Neural cell (in vitro differentiated cells): ENCODE measurements around the gene TMEM121. TPM values are rescaled to one million over a fixed set of nuclear protein-coding genes. Genes with fewer than 3 reads are reported as not detected.

Source experiments
- H2AFZ ChIP-seq: fragments of 200-600, 300-800 bp; sonication (generic), shearing (Covaris generic); 2 replicates; pipeline ENCODE4 v1.6.0; 2014; ENCODE audit warnings: low read depth, mild to moderate bottlenecking, antibody characterized with exemption, low read length, moderate library complexity
- H3F3A ChIP-seq: fragments of 200-600 bp; shearing (Covaris generic); 2 replicates; pipeline ENCODE4 v1.6.1; 2016; ENCODE audit warnings: mild to moderate bottlenecking, moderate library complexity, mixed read lengths, antibody characterized with exemption, low read length; ENCODE audit not compliant: insufficient read depth, poor library complexity, severe bottlenecking
- H3K27ac ChIP-seq: fragments of 200-600, 300-800 bp; sonication (generic), shearing (Covaris generic); 2 replicates; pipeline ENCODE4 v1.5.1; 2014; ENCODE audit warnings: mild to moderate bottlenecking, low read length, moderate library complexity
- H3K27me3 ChIP-seq: fragments of 300-800, 200-600 bp; sonication (generic), shearing (Covaris generic); 2 replicates; pipeline ENCODE4 v1.6.0; 2014; ENCODE audit warnings: mild to moderate bottlenecking, low read depth, low read length, moderate library complexity; ENCODE audit not compliant: insufficient read depth
- H3K36me3 ChIP-seq: fragments of 300-800, 200-600 bp; sonication (generic), shearing (Covaris generic); 2 replicates; pipeline ENCODE4 v1.5.1; 2014; ENCODE audit warnings: mild to moderate bottlenecking, antibody characterized with exemption, low read length, moderate library complexity; ENCODE audit not compliant: insufficient read depth
- H3K4me2 ChIP-seq: fragments of 300-800, 200-600 bp; sonication (generic), shearing (Covaris generic); 2 replicates; pipeline ENCODE4 v1.6.0; 2014; ENCODE audit warnings: mild to moderate bottlenecking, low read length
- H3K4me3 ChIP-seq: fragments of 300-800, 200-600 bp; sonication (generic), shearing (Covaris generic); 2 replicates; pipeline ENCODE4 v1.5.1; 2014; ENCODE audit warnings: mild to moderate bottlenecking, low read length, moderate library complexity
- H3K79me2 ChIP-seq: fragments of 200-600 bp; shearing (Covaris generic); replicated peaks from 2 replicates; pipeline ENCODE4 v1.6.0; 2014; ENCODE audit warnings: mild to moderate bottlenecking, low read length, moderate library complexity; ENCODE audit not compliant: insufficient read depth
- H3K9ac ChIP-seq: fragments of 300-800, 200-600 bp; sonication (generic), shearing (Covaris generic); 2 replicates; pipeline ENCODE4 v1.6.1; 2016; ENCODE audit warnings: mild to moderate bottlenecking, low read length, mixed read lengths
- H3K9me2 ChIP-seq: fragments of 200-600 bp; shearing (Covaris generic); 2 replicates; pipeline ENCODE4 v1.6.1; 2016; ENCODE audit warnings: mild to moderate bottlenecking, low read length, mixed read lengths; ENCODE audit not compliant: insufficient read depth
- H3K9me3 ChIP-seq: fragments of 200-600, 300-800 bp; sonication (generic), shearing (Covaris generic); 2 replicates; pipeline ENCODE4 v1.6.1; 2016; ENCODE audit warnings: mild to moderate bottlenecking, mixed run types, low read length, moderate library complexity, mixed read lengths
- H4K20me1 ChIP-seq: fragments of 200-600 bp; shearing (Covaris generic); 2 replicates; pipeline ENCODE4 v1.6.1; 2016; ENCODE audit warnings: mild to moderate bottlenecking, mixed run types; ENCODE audit not compliant: insufficient read depth
- EP300 ChIP-seq: fragments of 450-650 bp; conservative IDR thresholded peaks from 2 replicates; pipeline ENCODE4 v1.6.1; 2014; ENCODE audit warnings: antibody characterized with exemption, mild to moderate bottlenecking, moderate library complexity; ENCODE audit not compliant: poor library complexity, severe bottlenecking
- EZH2 ChIP-seq: fragments of 200-600, 300-800 bp; shearing (Covaris generic), sonication (generic); IDR thresholded peaks from 2 replicates; pipeline ENCODE4 v1.6.1; 2014; ENCODE audit warnings: antibody characterized with exemption, low read length, borderline replicate concordance, mild to moderate bottlenecking; ENCODE audit not compliant: insufficient read depth, poor library complexity, severe bottlenecking
- POLR2AphosphoS5 ChIP-seq: IDR thresholded peaks from 2 replicates; pipeline ENCODE4 v1.6.1; 2012
- RAD21 ChIP-seq: fragments of 450-650 bp; conservative IDR thresholded peaks from 2 replicates; pipeline ENCODE4 v1.6.1; 2014; ENCODE audit warnings: antibody characterized with exemption, mild to moderate bottlenecking, moderate library complexity
- SMC3 ChIP-seq: fragments of 450-650 bp; conservative IDR thresholded peaks from 2 replicates; pipeline ENCODE4 v1.6.1; 2014; ENCODE audit warnings: antibody characterized with exemption, mild to moderate bottlenecking, moderate library complexity; ENCODE audit not compliant: poor library complexity
- TAF1 ChIP-seq: IDR thresholded peaks from 2 replicates; pipeline ENCODE4 v1.6.1; 2012; ENCODE audit warnings: low read depth
- polyA plus RNA-seq: library from polyadenylated mRNA; depleted of rRNA; stranded (reverse); fragments of >200 nt; gene quantifications from 2 replicates; pipeline ENCODE4 v1.2.3, GENCODE V29; 2014
- TF ChIP-seq, protein P1 (sequence below): fragments of 450-650 bp; IDR thresholded peaks from 2 replicates; pipeline ENCODE4 v1.5.1; 2014; ENCODE audit warnings: antibody characterized with exemption, mild to moderate bottlenecking, moderate library complexity; ENCODE audit not compliant: poor library complexity, severe bottlenecking
- TF ChIP-seq, protein P2 (sequence below): IDR thresholded peaks from 2 replicates; pipeline ENCODE4 v1.6.1; 2012; ENCODE audit warnings: borderline replicate concordance

The TMEM121 gene
- polyA plus RNA-seq, 1 donor from 2014 or later = 19.5 TPM

DNA sequence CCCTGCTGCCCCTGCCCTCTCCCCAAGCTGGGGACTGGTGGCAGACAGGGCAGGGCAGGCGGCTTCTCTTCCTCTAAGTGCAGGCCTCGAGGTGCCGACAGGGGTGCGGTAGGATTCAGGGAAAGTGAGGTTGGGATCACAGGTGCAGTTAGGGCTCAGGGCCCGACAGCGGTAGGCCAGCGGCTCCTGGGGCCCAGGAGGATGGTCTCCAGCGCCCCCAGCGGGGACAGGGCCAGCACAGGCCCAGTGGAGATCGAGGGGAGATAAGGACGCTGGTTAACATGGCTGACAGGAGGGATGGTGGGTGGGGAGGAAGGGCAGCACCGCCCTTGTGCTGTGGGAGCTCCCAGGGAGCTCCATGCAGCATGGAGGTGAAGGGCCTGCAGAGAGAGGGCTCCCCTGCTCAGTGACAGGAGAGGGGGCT lies 40.6 kb upstream of the TMEM121 start:
- Histone ChIP-seq H3K36me3 (no peaks in the 10 kb centered on the region), H3K27me3 (peaks cover 29% of the 10 kb centered on the region), H3K9ac (no peak overlapping the region), H4K20me1 (no peaks in the 10 kb centered on the region), H3K79me2 (no peaks in the 10 kb centered on the region), H3F3A (no peaks in the 10 kb centered on the region), H3K4me3 (no peak overlapping the region), H3K9me3 (no peaks in the 10 kb centered on the region), H3K9me2 (no peaks in the 10 kb centered on the region), H3K4me2 (no peak overlapping the region), H3K27ac (no peak overlapping the region), H2AFZ (no peak overlapping the region)
- no peak for TF ChIP-seq RAD21
- TF ChIP-seq, protein P1, sequence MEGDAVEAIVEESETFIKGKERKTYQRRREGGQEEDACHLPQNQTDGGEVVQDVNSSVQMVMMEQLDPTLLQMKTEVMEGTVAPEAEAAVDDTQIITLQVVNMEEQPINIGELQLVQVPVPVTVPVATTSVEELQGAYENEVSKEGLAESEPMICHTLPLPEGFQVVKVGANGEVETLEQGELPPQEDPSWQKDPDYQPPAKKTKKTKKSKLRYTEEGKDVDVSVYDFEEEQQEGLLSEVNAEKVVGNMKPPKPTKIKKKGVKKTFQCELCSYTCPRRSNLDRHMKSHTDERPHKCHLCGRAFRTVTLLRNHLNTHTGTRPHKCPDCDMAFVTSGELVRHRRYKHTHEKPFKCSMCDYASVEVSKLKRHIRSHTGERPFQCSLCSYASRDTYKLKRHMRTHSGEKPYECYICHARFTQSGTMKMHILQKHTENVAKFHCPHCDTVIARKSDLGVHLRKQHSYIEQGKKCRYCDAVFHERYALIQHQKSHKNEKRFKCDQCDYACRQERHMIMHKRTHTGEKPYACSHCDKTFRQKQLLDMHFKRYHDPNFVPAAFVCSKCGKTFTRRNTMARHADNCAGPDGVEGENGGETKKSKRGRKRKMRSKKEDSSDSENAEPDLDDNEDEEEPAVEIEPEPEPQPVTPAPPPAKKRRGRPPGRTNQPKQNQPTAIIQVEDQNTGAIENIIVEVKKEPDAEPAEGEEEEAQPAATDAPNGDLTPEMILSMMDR = peak; percentile 54

DNA sequence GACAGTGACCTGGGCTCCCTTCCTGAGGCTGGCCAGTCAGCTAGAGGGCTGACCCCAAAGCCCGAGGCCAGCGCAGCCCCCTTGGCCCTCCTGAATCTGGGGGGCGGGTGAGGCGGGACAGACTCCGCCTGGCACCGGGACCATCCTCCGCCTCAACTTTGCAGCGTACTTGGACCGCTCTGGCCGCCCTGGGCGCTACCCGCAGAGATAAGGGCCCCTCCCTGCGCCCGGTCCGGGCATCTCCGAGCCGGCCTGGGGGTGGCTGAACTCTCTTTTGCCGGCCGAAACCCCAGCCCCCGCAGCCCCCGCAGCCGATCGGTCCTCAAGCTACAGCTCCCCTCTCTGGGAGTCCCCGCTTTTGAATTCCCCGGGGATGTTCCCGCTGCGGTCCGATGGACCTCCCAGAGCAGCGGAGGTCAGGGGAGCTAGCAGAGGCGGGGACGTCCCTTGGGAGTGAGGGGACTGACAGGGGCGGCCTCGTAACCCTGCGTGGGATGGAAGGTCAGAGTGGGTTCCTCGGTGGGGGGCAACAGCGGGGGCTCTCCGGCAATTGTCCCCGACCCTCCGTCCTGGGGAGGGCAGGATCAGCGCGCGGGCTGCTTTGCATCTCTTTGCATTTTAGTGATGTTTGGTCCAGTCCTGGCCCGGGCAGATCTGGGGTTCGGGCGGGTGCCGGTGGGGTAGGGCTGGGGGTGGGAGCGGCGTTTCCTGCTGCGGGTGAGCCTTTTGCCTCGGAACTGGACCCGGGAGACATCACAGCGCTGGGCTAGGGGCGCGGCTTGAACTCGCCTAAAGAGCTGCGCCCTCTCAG lies 40.0 kb upstream of the TMEM121 start, which contains the start of gene CRIP1:
CRIP1 (plus strand) TSS at position 724 of the 811 bp plus-strand sequence. CDS start 374 bp downstream, outside the sequence.
- Histone ChIP-seq H4K20me1 (no peaks in the 10 kb centered on the region), H3K4me3 (no peak within 1 kb of the TSS), H2AFZ (no peak within 1 kb of the TSS), H3F3A (no peaks in the 10 kb centered on the region), H3K9ac (no peak within 1 kb of the TSS), H3K9me2 (no peaks in the 10 kb centered on the region), H3K79me2 (no peaks in the 10 kb centered on the region), H3K4me2 (no peak within 1 kb of the TSS), H3K27ac (no peak within 1 kb of the TSS), H3K36me3 (no peaks in the 10 kb centered on the region), H3K27me3 (peaks cover 29% of the 10 kb centered on the region), H3K9me3 (no peaks in the 10 kb centered on the region)
- TF ChIP-seq, protein P1 = no peak
- TF ChIP-seq EZH2 (no peak), EP300 (no peak), POLR2AphosphoS5 (no peak), RAD21 (no peak), SMC3 (no peak), TAF1 (no peak)
- TF ChIP-seq, protein P2, sequence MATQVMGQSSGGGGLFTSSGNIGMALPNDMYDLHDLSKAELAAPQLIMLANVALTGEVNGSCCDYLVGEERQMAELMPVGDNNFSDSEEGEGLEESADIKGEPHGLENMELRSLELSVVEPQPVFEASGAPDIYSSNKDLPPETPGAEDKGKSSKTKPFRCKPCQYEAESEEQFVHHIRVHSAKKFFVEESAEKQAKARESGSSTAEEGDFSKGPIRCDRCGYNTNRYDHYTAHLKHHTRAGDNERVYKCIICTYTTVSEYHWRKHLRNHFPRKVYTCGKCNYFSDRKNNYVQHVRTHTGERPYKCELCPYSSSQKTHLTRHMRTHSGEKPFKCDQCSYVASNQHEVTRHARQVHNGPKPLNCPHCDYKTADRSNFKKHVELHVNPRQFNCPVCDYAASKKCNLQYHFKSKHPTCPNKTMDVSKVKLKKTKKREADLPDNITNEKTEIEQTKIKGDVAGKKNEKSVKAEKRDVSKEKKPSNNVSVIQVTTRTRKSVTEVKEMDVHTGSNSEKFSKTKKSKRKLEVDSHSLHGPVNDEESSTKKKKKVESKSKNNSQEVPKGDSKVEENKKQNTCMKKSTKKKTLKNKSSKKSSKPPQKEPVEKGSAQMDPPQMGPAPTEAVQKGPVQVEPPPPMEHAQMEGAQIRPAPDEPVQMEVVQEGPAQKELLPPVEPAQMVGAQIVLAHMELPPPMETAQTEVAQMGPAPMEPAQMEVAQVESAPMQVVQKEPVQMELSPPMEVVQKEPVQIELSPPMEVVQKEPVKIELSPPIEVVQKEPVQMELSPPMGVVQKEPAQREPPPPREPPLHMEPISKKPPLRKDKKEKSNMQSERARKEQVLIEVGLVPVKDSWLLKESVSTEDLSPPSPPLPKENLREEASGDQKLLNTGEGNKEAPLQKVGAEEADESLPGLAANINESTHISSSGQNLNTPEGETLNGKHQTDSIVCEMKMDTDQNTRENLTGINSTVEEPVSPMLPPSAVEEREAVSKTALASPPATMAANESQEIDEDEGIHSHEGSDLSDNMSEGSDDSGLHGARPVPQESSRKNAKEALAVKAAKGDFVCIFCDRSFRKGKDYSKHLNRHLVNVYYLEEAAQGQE = no peak
